Measurements from ENCODE around the gene TIMP2.

- TF ChIP-seq CTCF (IDR thresholded peaks at IDR 0.05) (no peak), POLR2A (IDR thresholded peaks at IDR 0.05) (no peak), POLR2AphosphoS5 (IDR thresholded peaks at IDR 0.05) (no peak)
These were observed 13.1 kb downstream of the TIMP2 start for GRCh38 chr17:78912082-78912481.

Measured in breast epithelium (tissue), 3 donors.